Measurements from ENCODE around the gene UCN3.
"Not testable (repeated sequence)": the region's sequence is repeated elsewhere in the genome, so short reads cannot be mapped to it uniquely, and the experiment has no call there.

Gene UCN3

GRCh38 chr10:5369362-5370158 is 4.8 kb downstream of the UCN3 start:
- no peak for DNase-seq

DNA sequence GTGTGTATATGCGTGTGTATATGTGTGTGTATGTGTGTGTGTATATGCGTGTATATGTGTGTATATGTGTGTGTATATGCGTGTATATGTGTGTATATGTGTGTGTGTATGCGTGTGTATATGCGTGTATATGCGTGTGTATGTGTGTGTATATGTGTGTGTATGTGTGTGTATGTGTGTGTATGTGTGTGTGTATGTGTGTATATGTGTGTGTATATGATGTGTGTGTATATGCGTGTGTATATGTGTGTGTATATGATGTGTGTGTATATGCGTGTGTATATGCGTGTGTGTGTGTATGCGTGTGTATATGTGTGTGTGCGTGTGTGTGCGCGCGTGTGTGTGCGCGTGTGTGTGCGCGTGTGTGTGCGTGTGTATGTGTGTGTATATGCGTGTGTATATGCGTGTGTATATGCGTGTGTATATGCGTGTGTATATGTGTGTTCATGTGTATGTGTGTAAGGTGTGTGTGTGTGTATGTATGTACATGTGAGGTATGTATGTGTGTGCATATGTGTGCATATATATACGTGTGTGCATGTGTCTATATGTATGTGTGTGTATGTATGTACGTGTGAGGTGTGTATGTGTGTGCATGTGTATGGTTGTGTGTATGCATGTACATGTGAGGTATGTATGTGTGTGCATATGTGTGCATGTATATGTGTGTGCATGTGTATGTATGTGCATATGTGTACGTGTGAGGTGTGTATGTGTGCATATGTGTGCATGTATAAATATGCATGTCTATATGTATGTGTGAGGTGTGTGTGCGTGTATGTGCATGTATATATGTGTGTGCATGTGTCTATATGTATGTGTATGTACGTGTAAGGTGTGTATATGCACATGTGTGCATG is 6.0 kb downstream of the UCN3 start:
- no peak for DNase-seq

- no peak for DNase-seq
Observed at GRCh38 chr10:5373307-5373706, 8.5 kb downstream of the UCN3 start.

DNA sequence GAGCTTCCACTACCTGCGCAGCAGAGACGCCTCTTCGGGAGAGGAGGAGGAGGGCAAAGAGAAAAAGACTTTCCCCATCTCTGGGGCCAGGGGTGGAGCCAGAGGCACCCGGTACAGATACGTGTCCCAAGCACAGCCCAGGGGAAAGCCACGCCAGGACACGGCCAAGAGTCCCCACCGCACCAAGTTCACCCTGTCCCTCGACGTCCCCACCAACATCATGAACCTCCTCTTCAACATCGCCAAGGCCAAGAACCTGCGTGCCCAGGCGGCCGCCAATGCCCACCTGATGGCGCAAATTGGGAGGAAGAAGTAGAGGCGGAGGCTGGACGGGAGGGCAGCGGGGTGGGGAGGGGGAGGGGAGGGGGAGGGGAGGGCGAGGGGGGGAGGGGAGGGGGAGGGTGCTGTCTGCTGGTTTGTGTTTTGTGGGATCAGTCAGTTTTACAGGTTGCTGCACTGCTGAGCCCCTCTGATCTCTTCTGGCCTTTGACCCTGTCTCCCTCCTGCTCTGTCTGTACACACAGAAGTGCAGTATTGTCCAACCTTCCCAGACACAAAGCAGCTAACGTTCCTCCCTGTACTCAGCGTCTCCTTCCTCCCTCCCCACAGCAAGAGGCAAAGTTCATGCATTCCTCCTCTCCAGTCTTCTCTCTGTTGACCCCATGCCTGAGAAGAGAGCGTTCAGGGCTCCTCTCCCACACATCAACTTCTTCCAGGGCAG is 9.3 kb downstream of the UCN3 start:
- DNase-seq: no peak

GRCh38 chr10:5376450-5376849 is 11.7 kb downstream of the UCN3 start:
- no peak for DNase-seq

DNA sequence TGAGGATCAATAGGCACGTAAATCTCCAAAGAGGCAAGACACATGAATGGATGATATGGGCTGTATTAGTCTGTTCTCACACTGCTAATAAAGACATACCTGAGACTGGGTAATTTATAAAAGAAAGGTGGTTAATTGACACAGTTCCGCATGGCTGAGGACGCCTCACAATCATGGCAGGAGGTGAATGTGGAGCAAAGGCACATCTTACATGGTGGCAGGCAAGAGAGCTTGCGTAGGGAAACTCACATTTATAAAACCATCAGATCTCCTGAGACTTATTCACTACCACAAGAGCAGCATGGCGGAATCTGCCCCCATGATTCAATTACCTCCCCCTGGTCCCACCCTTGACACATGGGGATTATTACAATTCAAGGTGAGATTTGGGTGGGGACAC is 14.4 kb downstream of the UCN3 start:
- DNase-seq: not testable (repeated sequence)

- DNase-seq: not testable (repeated sequence)
Observed at GRCh38 chr10:5380395-5380794, 15.6 kb downstream of the UCN3 start.

- DNase-seq: no peak
Observed at GRCh38 chr10:5381187-5381586, 16.4 kb downstream of the UCN3 start.

DNA sequence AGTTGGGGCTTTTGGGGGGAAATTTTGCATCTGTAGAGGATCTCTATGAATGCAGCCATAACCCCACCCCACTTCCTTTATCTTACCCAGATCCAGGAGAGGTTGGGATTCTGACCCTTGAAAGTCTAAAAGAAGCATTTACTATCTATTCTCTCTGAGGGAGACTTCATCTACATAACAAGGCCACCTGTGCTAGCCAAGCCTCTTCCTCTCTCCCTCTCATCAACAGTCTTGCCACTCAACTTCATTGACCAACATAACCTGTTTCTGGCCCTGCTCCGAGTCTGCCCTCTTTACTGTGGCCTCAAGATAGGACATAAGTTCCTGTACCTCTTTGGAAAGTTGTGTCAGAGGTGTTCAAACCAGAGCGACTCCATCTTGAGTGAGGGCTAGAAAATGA is 20.5 kb downstream of the UCN3 start:
- no peak for DNase-seq

GRCh38 chr10:5387169-5387568 is 22.4 kb downstream of the UCN3 start:
- no peak for DNase-seq

DNA sequence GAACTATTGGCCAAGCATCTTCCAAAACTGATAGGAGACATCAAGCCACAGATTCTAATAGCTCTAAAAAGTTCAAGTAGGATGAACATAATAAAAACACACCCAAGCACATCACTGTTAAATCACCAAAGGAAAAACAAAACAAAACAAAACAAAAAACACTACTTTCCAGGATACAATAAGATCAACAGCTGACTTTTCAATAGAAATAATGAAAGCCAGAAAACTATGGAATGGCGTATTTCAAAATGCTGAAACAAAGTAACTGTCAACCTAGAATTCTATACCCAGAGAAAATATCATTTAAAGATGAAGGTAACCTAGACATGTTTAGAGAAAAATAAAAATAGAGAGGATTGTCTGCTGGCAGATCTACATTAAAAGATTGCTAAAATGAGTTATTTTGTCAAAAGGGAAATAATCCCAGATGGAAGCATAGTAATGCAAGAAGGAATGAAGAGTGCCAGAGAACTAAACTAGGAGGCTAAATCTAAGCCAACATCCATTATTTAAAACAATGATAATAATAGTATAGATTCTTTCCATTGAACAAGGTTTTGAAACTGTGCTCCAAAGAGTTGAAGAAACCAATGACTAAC is 25.9 kb downstream of the UCN3 start:
- peak; percentile 16 for DNase-seq

DNA sequence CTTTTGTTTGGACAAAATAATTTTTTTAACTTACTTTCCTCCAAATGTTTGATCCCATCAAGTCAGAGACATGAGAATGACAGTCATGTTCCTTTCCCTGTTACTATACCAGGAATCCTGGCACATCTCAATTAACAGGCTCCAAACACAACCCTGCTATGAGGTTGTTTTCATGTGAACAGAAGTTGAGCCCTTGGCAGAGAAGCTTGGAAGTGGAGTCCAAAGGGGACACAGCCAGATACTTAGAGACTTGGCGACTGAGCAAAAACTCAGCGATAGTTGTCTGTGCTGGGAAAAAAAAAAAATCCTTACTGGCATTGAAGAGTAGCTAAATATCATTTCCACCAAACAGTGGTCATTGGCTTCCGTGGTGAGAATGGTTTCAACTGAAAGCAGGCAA is 27.0 kb downstream of the UCN3 start:
- no peak for DNase-seq

DNA sequence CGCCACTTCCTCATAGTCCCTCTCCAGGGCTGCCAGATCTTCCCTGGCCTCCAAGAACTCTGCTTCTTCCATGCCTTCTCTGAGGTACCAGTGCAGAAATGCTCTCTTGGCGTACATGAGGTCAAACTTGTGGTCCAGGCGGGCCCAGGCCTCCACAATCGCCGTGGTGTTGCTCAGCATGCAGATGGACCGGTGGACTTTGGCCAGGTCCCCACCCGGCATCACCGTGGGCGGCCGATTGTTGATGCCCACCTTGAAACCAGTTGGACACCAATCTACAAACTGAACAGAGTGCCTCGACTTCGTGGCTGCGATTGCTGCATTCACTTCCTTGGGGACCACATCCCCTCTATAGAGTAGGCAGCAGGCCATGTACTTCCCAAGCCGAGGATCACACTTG is 28.8 kb downstream of the UCN3 start:
- no peak for DNase-seq

GRCh38 chr10:5395168-5395567 is 30.4 kb downstream of the UCN3 start:
- DNase-seq: no peak

DNA sequence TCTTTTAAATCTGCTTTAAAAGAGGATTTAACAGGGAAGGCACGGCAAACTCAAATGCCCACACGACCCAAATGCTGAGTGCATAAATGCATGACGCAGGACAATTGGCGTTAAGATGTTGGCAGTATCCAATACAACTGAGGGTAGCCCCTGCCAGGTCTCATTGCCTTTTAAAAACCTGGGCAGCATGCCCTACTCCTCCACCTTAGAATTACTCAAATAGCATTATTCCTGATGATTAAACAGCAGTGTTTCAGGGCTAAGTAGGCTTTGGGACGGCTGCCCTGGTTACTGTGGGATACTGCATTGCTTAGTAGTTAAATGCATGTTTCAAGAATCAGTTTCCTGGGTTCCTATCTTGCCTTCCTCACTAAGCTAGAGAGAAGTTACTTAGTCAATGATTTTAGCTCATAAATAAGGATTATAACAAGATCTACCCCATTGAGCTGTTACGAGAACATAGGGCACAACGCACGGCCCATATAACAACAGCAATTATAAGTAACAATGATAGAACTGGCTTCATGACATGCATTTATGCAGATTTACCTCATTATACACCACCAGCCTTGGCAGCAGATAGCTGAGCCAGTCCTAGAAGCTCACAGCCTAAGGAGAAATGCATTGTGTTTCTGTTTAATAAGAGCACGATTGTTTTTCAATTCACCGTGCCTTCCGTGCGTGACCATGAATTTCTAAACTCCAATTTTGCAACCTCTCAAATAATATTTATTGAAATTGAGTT is 32.0 kb downstream of the UCN3 start:
- DNase-seq: no peak

GRCh38 chr10:5399332-5399731 is 34.6 kb downstream of the UCN3 start:
- no peak for DNase-seq

DNA sequence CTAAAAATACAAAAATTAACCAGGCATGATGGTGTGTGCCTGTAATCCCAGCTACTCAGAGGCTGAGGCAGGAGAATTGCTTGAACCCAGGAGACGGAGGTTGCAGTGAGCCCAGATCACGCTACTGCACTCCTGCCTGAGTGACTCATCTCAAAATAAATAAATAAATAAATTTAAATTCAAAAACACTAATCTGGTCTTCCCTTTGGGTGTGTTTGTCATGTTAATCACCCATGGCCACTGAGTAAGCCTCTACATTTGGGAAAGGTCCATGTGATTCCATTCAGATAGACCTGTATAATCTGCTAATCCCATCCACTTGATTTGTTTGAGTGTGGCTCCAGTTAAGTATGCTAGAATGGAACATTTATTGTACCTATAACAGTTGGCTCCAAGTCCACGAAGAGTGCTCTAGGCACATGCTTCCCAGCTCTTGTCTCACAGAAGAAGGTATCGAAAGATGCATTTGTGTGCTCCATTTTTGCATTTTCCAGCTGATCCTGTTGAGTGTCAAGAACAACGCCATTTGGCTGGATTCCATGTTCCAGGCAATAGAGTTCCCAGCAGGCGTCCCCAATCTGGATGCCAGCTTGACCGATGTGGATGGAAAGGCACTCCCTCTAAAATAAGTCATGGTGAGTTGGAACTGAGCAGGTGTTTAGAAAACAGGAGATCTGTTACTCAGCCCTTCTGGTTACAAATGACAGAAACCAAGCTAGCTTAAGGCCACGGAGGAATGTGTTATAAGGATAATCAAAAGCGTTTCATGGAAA is 35.9 kb downstream of the UCN3 start:
- no peak for DNase-seq

DNA sequence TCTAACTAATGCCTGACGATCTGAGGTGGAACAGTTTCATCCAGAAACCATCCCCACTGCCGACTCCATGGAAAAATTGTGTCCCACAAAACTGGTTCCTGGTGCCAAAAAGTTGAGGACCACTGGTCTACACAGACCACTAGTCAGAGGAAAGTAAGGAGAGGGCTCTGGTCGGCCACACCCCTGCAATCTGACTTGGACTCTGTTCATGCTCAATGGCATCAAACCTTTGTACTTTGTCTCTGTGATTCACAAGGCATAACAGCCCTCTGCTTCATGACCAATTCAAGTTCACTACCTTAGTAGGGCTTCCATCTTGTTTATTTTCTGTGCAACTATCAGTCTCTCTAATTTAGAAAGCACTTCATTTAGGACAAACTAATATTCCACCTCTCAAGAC is 38.0 kb downstream of the UCN3 start:
- no peak for DNase-seq

- DNase-seq: peak; percentile 59
Observed at GRCh38 chr10:5404208-5405041, 39.7 kb downstream of the UCN3 start, which contains the start of gene TUBAL3. Gene TUBAL3 (minus strand): TSS chr10:5404828. CDS start chr10:5404792, 36 bp downstream.

DNA sequence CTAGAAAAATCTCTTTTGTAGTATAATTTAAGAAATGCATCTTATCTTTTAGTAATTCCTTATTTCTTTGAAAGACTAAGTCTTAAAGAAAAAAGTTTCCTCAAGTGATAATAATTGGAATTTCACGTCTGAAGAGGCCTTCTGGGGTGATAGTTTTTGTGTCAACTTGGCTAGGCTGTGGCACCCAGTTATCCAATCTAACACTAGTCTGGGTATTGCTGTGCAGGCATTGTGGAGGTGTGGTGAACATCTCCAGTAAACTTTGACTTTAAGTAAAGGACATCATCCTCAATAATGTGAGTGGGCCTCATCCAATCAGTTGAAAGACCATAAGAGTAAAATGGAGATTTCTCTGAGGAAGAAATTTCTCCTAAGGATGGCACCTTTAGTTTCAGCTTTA is 42.2 kb downstream of the UCN3 start:
- DNase-seq: no peak

- peak; percentile 17 for DNase-seq
Observed at GRCh38 chr10:5410787-5411186, 46.0 kb downstream of the UCN3 start.
